Measurements from ENCODE around the gene MR1. TPM values are rescaled to one million over a fixed set of nuclear protein-coding genes. Genes with fewer than 3 reads are reported as not detected.

The MR1 gene
- total RNA-seq, 4 donors from 2014 or later: 1.00 to 8.6 (median 4.7) TPM

GRCh38 chr1:181083842-181084605 is 50.2 kb downstream of the MR1 start:
- DNase-seq: peak; percentile 71
- Histone ChIP-seq H3K4me1 (peaks cover 0 to 12% (median 2%) of the 10 kb centered on the region in 4 donors), H3K27me3 (no peaks in the 10 kb centered on the region), H3K4me3 (no peak overlapping the region), H3K9me3 (no peaks in the 10 kb centered on the region), H3K27ac (no peak overlapping the region), H3K36me3 (no peaks in the 10 kb centered on the region)
- in situ Hi-C loops (cut with MboI; ENCODE audit: low pct_ligation_motif_present in 1 of 4, low pct_unique_long_range_greater_than_20kb in 1 of 4, low sequenced_read_pairs in 3 of 4) (loop anchor here in 3 of 4 donors (5.0 to 10.0 kb wide), 2 partner anchors 58 to 61 kb away; no protein-coding TSS in a partner anchor), intact Hi-C loops (cut with DNase I; ENCODE audit: low total_unique reads) (no loop called here)
- peak; percentile 31 to 73 (median 56) for TF ChIP-seq CTCF (IDR thresholded peaks at IDR 0.05)
- TF ChIP-seq POLR2AphosphoS5 (IDR thresholded peaks at IDR 0.05): no peak
- TF ChIP-seq EP300 (IDR thresholded peaks at IDR 0.05; ENCODE audit: low read depth): no peak
- 35 to 53% methylated on average over 3 to 6 of the region's 6 CpGs for WGBS, 2 donors (ENCODE audit: low coverage in 1 of 2)

- TF ChIP-seq CTCF (IDR thresholded peaks at IDR 0.05) (peak in 1 of 5 experiments; percentile 5), POLR2A (IDR thresholded peaks at IDR 0.05) (no peak)
- Histone ChIP-seq H3K27me3 (no peaks in the 10 kb centered on the region), H3K36me3 (no peaks in the 10 kb centered on the region), H3K4me1 (peaks cover 0 to 12% (median 2%) of the 10 kb centered on the region in 4 donors), H3K9me3 (no peaks in the 10 kb centered on the region), H3K4me3 (no peak overlapping the region), H3K27ac (no peak overlapping the region)
- 35 to 45% methylated on average over 4 of the region's 4 CpGs for WGBS, 2 donors (ENCODE audit: low coverage in 1 of 2)
- in situ Hi-C loops (cut with MboI; ENCODE audit: low pct_ligation_motif_present in 1 of 4, low pct_unique_long_range_greater_than_20kb in 1 of 4, low sequenced_read_pairs in 3 of 4) (loop anchor here in 3 of 4 donors (5.0 to 10.0 kb wide), 2 partner anchors 58 to 60 kb away; no protein-coding TSS in a partner anchor), intact Hi-C loops (cut with DNase I; ENCODE audit: low total_unique reads) (no loop called here)
- DNase-seq: no peak
Observed at GRCh38 chr1:181084606-181084969, 50.8 kb downstream of the MR1 start.

GRCh38 chr1:181086091-181086490 is 52.3 kb downstream of the MR1 start:
- WGBS, 2 donors (ENCODE audit: low coverage in 1 of 2): 100% methylated on average over 1 of the region's 1 CpG; no CpG with 5 or more reads in 1 of the 2 donors
- H3K4me1 ChIP-seq: peaks cover 0 to 21% (median 5%) of the 10 kb centered on the region in 4 donors
- no peak for TF ChIP-seq CTCF (IDR thresholded peaks at IDR 0.05)
- no peak for TF ChIP-seq POLR2AphosphoS5 (IDR thresholded peaks at IDR 0.05)
- TF ChIP-seq EP300 (IDR thresholded peaks at IDR 0.05; ENCODE audit: low read depth): no peak
- no peak for TF ChIP-seq POLR2A (IDR thresholded peaks at IDR 0.05)
- H3K27me3 ChIP-seq: no peaks in the 10 kb centered on the region
- no peaks in the 10 kb centered on the region for H3K36me3 ChIP-seq
- H3K27ac ChIP-seq: no peak overlapping the region
- in situ Hi-C loops (cut with MboI; ENCODE audit: low pct_ligation_motif_present in 1 of 4, low pct_unique_long_range_greater_than_20kb in 1 of 4, low sequenced_read_pairs in 3 of 4) (loop anchor here in 2 of 4 donors (10.0 kb wide), 1 partner anchor 59 kb away; no protein-coding TSS in a partner anchor), intact Hi-C loops (cut with DNase I; ENCODE audit: low total_unique reads) (loop anchor here (5.0 kb wide), 2 partner anchors 49 to 56 kb away; no protein-coding TSS in a partner anchor)
- no peaks in the 10 kb centered on the region for H3K9me3 ChIP-seq
- no peak for DNase-seq
- no peak overlapping the region for H3K4me3 ChIP-seq

- Histone ChIP-seq H3K4me3 (no peak overlapping the region), H3K4me1 (peaks cover 6 to 30% (median 13%) of the 10 kb centered on the region in 4 donors), H3K27ac (no peak overlapping the region), H3K27me3 (no peaks in the 10 kb centered on the region), H3K9me3 (no peaks in the 10 kb centered on the region), H3K36me3 (no peaks in the 10 kb centered on the region)
- DNase-seq: no peak
- intact Hi-C loops (cut with DNase I; ENCODE audit: low total_unique reads): loop anchor here (5.0 kb wide), 2 partner anchors 50 to 55 kb away; no protein-coding TSS in a partner anchor
- TF ChIP-seq CTCF (IDR thresholded peaks at IDR 0.05): no peak
- TF ChIP-seq POLR2A (IDR thresholded peaks at IDR 0.05): no peak
- no peak for TF ChIP-seq POLR2AphosphoS5 (IDR thresholded peaks at IDR 0.05)
- no peak for TF ChIP-seq EP300 (IDR thresholded peaks at IDR 0.05; ENCODE audit: low read depth)
- in situ Hi-C loops (cut with MboI; ENCODE audit: low pct_ligation_motif_present in 1 of 4, low pct_unique_long_range_greater_than_20kb in 1 of 4, low sequenced_read_pairs in 3 of 4): loop anchor here in 2 of 4 donors (10.0 kb wide), 1 partner anchor 58 kb away; no protein-coding TSS in a partner anchor
- 49 to 59% methylated on average over 4 to 5 of the region's 5 CpGs for WGBS, 2 donors (ENCODE audit: low coverage in 1 of 2)
Observed at GRCh38 chr1:181086926-181087325, 53.1 kb downstream of the MR1 start.
